HG03064 (cell line): ENCODE results near the gene STK4.
"Not testable (repeated sequence)": the region's sequence is repeated elsewhere in the genome, so short reads cannot be mapped to it uniquely, and the experiment has no call there.

Experiments used
- ATAC-seq: cut with Tn5 transposase; IDR thresholded peaks from one replicate; pipeline ENCODE4 v1.9.1; 2021; ENCODE audit warnings: low read depth; ENCODE audit not compliant: unreplicated experiment

Gene STK4

DNA sequence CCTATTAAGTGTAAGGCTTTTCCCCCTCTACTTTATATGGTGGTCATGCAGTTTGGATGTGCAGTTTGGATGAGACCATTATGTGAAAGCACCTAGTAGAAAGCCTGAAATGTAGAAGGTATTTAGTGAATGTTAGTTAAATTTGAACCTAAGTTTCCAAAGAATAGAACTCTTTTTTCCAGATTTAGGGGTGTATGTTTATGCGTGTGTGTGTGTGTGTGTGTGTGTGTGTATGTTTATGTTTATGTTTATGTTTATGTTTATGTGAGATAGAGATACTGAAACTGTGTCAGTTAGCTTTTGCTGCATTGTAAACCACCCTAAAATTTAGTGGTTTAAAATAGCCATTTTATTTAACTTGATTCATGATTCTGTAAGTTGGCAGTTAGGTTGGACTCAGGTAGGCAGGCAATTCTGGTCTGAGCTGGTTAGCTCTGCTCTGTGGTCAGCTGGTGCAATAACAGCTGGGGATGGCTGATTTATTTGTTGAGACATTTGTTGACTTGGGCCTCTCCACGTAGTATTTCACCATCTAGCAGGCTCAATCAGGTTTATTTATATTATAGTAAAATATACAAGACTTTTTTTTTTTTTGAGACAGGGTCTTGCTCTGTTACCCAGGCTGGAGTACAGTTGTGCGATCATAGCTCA is 54.0 kb downstream of the STK4 start:
- ATAC-seq = no peak

DNA sequence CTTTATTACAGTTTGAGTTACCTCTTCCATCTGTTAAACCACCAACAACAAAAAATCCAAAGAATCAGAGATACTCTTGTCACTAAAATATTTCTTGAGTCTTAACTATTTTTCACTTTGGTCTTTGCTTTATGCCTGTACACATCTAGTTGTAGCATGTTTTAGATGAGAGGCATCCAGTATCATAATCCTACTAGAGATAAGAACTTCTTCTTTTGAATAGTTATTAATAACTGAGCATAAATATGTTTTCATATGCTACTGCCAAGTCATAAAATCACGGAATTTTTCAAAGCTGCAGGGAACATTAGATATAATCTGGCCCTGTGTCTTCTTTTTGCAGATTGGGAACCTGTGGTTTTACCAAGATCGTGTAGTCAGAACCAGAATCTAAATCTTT is 55.3 kb downstream of the STK4 start:
- ATAC-seq = no peak

DNA sequence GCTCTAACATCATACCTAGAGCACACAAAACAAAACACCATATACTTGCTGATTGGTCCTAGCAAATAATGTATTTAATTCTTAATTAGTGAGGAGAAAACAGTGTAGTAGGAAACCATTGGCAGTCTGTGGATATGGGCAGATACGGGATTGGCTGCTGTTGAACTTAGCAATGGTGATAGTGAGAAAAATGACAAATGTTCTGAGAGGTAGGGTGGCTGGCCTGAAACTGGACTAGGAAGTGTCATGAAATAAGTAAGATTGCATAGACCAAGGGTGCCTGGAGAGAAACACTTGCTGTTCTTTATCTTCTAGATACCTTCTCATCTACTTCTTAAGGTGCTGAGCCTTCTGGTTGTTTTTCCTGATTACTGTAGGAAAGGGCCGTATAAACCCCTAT is 56.8 kb downstream of the STK4 start:
- not testable (repeated sequence) for ATAC-seq

DNA sequence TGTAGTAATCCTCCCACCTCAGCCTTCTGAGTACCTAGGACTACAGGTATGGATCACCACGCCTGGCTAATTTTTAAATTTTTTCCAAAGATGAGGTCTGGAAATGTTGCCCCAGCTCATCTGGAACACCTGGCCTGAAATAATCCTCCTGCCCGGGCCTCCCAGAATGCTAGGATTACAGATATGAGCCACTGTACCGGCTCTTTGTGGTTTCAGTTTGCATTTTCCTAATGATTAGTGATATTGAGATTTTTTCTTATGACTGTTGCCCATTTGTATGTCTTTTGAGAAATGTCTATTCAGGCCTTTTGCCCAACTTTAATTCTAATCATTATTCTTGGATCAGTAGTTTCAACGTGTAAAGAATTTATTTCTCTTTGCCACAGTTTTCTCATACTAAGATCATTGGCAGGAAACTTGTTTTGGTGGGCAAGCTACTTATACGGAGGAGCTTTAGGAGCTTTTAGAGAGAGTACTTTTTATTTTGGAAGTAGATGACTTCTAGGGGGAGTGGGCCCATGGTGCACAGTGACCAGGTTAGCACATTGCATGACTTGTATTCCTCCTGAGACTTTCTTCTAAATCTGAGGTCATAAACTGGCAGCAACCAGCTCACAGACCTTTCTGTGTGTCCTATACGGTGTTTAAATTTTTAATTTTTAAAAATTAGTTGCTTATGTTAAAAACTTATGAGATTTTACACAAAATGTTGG is 62.3 kb downstream of the STK4 start:
- no peak for ATAC-seq

DNA sequence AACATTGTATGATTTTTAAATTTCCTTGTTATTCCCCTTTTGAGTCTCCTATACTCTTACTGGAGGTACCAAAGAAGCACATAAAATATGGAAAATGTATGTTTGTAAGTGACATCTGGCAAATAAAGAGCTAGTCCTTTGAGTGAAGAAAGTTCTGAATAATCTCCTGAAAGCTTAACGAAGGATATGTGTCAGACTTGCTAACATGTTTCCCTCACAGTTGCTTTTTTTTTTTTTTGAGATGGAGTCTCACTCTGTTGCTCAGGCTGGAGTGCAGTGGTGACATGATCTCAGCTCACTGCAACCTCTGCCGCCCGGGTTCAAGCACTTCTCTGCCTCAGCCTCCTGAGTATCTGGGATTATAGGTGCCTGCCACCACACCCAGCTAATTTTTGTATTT is 63.6 kb downstream of the STK4 start:
- ATAC-seq = no peak

DNA sequence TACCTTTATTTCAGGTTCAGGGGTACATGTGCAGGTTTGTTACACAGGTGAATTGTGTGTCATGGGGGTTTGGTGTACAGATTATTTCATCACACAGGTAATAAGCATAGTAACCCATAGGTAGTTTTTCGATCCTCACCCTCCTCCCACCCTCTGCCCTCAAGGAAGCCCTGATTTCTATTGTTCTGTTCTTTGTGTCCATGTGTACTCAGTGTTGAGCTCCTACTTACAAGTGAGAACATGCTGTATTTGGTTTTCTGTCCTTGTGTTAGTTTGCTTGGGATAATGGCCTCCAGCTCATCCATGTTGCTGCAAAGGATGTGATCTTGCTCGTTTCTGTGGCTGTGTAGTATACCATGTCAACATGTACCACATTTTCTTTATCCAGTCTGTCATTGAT is 66.0 kb downstream of the STK4 start:
- ATAC-seq = no peak

DNA sequence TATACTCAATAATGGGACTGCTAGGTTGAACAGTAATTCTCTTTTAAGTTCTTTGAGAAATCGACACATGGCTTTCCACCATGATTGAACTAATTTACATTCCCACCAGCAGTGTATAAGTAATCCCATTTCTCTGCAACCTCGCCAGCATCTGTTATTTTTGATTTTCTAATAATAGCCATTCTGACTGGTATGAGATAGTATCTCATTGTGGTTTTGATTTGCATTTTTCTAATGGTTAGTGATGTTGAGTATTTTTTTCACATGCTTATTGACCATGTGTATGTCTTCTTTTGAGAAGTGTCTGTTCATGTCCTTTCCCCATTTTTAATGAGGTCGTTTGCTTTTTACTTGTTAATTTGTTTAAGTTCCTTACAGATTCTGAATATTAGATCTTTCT is 66.5 kb downstream of the STK4 start:
- no peak for ATAC-seq

DNA sequence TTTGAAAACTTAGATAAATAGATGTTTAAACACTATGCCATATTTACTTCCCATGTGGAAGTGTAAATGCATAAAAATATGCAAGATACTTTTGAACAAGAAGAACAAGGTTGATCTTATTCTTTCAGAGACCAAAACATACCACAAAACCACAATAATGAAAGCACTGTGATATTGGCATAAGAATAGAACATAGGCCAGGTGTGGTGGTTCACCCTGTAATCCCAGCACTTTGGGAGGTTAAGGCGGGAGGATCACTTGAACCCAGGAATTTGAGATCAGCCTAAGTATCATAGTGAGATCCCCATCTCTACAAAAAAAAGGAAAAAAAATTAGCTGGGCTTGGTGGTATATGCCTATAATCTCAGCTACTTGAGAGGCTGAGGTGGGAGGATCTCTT is 68.1 kb downstream of the STK4 start:
- no peak for ATAC-seq

DNA sequence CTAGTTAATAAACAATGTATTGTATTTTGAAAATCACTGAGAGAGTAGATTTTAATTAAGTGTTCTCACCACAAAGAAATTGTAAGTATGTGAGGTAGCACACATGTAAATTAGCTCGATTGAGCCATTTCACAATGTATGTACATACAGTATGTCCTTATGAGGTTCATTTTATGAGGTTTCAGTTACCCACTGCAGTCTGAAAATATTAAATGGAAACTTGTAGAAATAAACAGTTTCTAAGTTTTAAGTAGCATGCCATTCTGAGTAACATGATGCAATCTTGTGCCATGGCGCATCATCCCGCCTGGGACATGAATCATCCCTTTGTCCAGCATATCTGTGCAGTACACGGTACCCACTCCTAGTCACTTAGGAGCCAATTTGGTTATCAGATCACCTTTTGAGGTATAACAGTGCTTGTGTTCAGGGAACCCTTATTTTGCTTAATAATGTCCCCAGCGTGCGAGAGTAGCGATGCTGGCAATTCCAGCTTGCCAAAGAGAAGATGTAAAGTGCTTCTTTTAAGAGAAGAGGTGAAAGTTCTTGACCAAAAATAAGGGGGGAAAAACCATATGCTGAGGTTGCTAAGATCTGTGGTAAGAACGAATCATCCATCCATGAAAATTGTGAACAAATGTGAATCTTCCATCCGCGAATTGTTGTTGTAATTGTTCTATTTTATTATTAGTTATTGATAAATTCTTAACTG is 69.9 kb downstream of the STK4 start:
- ATAC-seq = no peak

DNA sequence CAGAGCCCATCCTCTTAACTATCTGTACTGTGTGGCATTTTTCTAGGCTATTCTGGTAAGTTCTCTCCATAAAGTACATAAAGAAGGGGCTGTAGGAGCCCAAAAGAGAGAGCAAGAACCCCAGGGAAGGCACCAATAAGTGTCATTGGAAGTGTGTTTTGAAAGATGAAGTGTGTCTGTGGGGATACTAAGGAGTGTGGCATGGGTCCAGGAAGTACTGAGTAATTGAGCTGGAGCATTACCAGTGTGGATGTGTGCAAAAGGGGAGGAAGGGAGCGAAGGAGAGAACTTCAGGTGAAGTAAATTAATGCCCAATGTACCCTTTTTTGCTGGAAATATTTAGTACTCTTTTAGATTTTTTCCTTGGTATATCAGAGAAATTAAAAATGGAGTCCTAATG is 70.7 kb downstream of the STK4 start:
- ATAC-seq = no peak

DNA sequence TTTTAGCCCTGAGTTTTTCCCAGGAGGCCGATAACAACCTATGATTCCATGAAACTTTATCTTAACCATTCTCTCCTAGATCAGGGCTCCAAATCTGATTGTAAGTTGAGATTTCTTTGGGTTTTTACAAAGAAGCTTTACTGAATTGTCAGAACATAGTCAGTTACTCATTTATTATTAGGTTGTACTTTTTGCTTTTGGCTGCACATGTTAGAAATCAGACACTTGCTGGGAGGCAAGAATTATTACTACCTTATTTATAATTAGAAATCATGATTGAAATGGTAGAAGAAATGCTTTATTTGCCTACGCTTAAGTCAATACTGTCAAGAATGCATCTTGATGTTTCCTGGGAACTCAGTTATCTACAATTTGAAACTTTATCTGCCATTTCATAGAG is 71.3 kb downstream of the STK4 start:
- no peak for ATAC-seq

DNA sequence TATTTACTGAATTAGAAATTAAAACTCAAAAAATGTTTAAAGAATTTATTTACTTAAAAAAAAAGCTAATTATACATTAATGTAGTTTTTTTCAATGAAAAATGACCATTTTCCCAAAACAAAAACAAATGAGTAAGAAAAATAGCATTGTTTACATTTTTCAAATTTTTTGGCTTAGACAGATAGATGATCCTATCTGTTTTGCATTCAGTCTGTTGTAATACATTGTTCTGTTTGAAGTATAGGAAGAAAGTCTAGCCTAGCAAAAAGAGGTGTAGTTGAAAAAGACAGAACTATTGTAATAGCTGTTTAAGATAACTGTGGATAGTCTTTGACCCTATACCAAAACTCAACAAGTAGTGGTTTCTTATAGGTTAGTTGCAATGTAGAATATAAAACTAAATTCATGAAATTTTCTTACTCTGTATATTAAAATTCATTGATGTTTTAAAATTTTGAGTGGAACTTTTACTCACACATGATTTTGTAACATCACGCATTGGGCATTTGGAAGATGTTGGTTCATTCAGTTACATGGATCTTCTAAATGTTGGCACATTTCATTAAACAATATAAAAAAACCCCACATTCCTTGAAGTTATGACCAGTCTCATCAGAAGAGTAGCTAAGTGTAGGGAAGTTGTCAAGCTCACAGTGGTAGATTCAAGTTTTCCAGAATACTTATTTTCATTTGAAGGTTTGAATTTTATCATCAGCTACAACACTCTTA is 72.6 kb downstream of the STK4 start:
- no peak for ATAC-seq

DNA sequence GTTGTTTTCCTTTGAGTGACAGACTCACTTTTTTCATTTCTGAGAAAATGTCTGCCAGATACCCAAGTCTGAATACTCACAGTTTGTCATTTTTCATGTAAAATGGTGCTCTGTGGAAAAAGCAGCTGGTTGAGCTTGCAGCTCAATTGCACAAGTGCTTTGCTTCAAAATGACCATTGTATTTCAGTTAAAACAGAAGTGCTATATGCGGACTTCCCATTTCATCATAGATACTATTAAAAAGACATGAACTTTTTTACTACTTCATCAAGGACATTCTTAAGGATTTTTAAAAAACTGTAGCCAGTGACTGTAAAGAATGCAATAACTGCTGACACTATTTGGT is 73.1 kb downstream of the STK4 start:
- no peak for ATAC-seq

DNA sequence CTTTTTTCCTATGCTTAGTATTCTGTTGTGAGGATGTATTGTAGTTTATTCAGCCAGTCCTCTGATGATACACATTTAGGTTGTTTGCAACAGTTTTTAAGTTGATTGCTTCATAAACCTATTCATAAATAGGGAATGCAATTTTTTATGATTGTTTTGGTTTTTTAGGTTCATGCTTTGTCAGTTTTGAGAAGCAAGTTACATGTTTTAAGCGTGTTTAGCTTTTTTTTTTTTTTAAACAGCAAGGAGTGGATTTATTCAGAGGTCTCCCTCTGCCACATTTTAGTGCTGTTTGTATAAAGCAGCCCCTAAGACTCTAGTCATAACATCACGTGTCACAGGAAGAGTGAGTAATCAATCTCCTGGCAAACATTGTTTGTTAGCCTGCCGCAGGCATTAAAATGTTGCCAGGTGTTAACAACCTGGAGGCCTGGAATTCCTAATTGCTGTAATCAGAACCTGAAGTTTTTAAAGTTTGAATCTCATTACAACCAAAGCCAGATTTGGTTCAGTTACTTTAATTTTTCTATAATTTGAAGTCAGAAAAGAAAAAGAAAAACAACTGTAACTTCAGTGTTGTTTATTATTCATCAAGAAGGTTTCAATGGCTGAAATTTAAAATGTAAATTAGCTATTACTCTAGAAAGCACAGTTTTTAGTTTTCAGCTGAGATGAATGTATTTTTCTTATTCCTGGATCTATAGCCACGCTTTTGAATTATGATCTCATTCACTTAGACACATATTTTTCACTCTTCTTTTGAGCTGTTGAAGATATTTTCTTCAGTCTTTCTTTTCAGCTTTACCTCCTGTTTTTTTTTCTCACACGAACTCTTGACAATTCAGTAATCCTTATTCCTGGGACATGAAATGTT is 75.4 kb downstream of the STK4 start:
- no peak for ATAC-seq

DNA sequence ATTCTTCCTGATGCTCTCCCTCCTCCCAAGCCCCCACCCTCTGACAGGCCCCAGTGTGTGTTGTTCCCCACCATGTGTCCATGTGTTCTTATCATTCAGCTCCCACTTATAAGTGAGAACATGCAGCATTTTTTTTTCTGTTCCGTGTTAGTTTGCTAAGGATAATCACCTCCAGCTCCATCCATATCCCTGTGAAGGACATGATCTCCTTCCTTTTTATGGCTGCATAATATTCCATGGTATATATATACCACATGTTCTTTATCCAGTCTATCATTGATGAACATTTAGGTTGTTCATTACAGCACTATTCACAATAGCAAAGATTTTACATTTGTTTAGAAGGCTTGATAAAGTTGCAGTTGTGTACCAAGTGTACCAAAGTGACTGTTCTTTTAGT is 76.7 kb downstream of the STK4 start:
- ATAC-seq = no peak

DNA sequence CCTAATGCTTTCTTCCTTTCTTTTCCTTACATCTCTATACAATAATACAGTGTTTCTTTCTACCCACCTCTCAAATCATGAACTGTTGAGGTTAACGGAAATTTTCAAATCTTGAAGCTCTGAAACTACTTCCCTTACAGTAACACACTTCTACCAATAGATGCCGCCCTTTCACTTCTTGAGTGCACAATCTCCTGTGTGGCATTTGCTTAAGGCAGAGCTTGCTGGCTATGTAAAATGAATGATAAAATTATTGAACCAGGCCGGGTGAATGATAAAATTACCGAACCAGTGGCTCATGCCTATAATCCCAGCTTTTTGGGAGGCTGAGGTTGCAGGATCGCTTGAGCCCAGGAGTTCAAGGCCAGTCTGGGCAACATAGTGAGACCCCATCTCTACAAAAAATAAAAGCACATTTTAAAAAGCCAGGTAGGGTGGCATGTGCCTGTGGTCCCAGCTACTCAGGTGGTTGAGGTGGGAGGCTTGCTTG is 77.8 kb downstream of the STK4 start:
- ATAC-seq = no peak

DNA sequence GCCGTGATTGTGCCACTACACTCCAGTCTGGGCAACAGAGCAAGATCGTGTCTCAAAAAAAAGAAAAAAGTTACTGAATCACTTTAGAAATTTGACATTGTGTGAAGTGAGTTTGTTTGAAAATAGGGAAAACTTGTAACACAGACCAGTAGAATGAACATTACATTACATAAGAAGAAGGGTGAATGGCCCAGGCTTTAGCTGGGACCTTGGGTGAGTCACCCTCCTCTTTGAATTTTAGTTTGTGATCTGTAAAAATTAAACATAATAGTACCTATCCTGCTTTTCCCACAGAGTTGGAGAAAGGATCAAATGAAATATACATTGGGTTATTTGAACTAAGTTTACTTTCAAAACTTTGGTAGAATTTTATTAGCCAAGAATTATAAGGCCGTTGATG is 78.3 kb downstream of the STK4 start:
- no peak for ATAC-seq

DNA sequence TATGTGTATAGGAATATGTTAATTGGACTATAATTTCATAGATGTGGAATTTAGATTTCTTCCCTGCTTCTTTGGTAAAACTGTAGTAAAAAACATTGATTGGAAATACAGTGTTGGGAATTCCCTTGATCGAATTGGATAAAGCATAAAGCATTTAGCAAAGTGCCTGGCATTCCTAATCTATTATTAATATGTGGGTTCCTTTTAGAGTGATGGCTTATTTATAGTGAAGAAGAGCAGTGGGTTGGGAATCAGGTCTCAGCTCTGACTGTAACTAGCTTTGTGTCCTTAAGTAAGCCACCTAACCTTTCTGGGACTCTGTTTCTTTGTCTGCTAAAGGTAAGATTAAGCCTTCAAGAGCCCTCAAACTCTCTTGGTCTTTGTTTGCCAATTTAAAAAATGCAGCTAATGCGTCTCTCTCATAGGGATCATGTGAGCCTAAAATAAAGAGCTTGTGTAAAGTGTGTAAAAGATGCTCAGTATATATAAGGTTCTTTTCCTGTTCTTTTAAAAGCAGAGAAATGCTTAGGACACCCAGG is 81.3 kb downstream of the STK4 start:
- no peak for ATAC-seq

DNA sequence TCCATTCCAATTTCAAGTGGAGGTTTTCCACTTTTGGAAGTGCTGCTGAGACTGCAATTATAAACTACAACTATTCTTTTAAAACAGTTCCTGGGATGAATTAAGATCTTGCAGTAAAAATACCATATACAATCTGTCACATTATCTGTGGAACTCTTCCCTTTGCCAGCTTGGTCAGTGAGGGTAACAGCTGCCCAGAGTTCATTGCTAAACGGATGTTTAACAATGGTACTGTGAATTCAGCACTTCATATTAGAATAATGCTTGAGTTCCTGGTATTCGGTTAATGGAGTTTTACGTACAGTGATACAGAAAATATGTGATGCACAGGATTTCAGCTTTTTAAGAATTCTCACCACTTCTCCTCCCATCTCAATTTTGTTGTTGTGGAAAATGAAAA is 83.1 kb downstream of the STK4 start:
- no peak for ATAC-seq

DNA sequence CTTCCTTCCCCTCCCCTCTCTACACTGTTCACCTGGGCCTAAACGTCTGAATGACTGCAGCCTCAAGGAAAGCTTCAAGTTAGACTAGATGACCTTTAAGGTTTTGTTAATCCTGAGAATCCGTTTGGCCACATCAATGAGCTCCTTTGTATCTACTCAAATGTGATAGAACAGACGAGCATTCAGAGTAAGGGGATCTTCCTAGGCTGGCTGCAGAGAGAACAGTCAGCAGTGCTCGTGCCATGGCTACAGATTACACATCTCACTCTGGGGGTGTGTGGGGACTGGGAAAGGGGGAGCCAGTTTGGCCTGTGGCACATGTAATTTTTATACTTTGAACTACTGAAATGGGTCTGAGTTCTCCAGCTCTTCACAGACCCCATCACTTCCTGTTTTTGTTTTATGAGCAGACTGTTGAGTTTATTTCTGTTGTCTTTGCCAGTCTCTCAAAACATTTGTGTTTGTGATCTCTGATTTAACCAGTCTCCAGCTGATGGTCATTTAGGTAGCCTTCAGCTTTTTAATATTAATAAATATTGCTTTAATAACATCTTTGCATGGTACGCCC is 83.7 kb downstream of the STK4 start:
- ATAC-seq = no peak
